H9 (cell line): ENCODE measurements around the gene NEAT1. TPM values are rescaled to one million over a fixed set of nuclear protein-coding genes. Genes with fewer than 3 reads are reported as not detected.

Experiments used
- DNase-seq: peaks from one replicate; pipeline ENCODE4 v3.0.0-alpha.2; 2017
- H2AFZ ChIP-seq: one replicate; pipeline ENCODE4 v1.6.1; 2013; ENCODE audit warnings: mild to moderate bottlenecking, low read length, control low read depth, moderate library complexity
- H2AK5ac ChIP-seq: 2 replicates; pipeline ENCODE4 v1.6.1; 2013; ENCODE audit warnings: low read length, control low read depth, mixed read lengths; ENCODE audit not compliant: insufficient read length
- H2BK120ac ChIP-seq: one replicate; pipeline ENCODE4 v1.6.1; 2013; ENCODE audit warnings: low read depth, mild to moderate bottlenecking, low read length, control low read depth, inconsistent platforms; ENCODE audit not compliant: poor library complexity, severe bottlenecking
- H2BK12ac ChIP-seq: 2 replicates; pipeline ENCODE4 v1.6.1; 2013; ENCODE audit warnings: low read length, control low read depth, mixed read lengths, low read depth; ENCODE audit not compliant: insufficient read length
- H2BK15ac ChIP-seq: 2 replicates; pipeline ENCODE4 v1.6.1; 2013; ENCODE audit warnings: low read depth, low read length, control low read depth
- H2BK20ac ChIP-seq: one replicate; pipeline ENCODE4 v1.6.1; 2013; ENCODE audit warnings: low read depth, mild to moderate bottlenecking, low read length, control low read depth, inconsistent platforms; ENCODE audit not compliant: poor library complexity, severe bottlenecking
- H2BK5ac ChIP-seq: 2 replicates; pipeline ENCODE4 v1.6.1; 2013; ENCODE audit warnings: low read length, control low read depth, mixed read lengths; ENCODE audit not compliant: insufficient read length
- H3K14ac ChIP-seq: 2 replicates; pipeline ENCODE4 v1.6.1; 2013; ENCODE audit warnings: low read length, control low read depth; ENCODE audit not compliant: insufficient read depth
- H3K18ac ChIP-seq: 2 replicates; pipeline ENCODE4 v1.6.1; 2013; ENCODE audit warnings: low read depth, mild to moderate bottlenecking, mixed read lengths, low read length, control low read depth; ENCODE audit not compliant: insufficient read length
- H3K23ac ChIP-seq: 2 replicates; pipeline ENCODE4 v1.6.1; 2013; ENCODE audit warnings: low read length, control low read depth, mixed read lengths, low read depth; ENCODE audit not compliant: insufficient read length
- H3K23me2 ChIP-seq: 2 replicates; pipeline ENCODE4 v1.6.1; 2013; ENCODE audit warnings: low read depth, mild to moderate bottlenecking, mixed read lengths, low read length, control low read depth; ENCODE audit not compliant: insufficient read length, poor library complexity, severe bottlenecking
- H3K27ac ChIP-seq: 2 replicates; pipeline ENCODE4 v1.5.1; 2013; ENCODE audit warnings: low read length, control low read depth, mixed read lengths, low read depth; ENCODE audit not compliant: insufficient read length
- H3K27me3 ChIP-seq: 2 replicates; pipeline ENCODE4 v1.6.1; 2013; ENCODE audit warnings: low read length, control low read depth, inconsistent platforms; ENCODE audit not compliant: insufficient read depth
- H3K4ac ChIP-seq: 2 replicates; pipeline ENCODE4 v1.6.1; 2013; ENCODE audit warnings: low read depth, mild to moderate bottlenecking, control low read depth, inconsistent platforms, low read length, moderate library complexity
- H3K4me1 ChIP-seq: 2 replicates; pipeline ENCODE4 v1.6.1; 2013; ENCODE audit warnings: low read length, control low read depth, inconsistent platforms; ENCODE audit not compliant: insufficient read depth
- H3K4me2 ChIP-seq: 2 replicates; pipeline ENCODE4 v1.6.1; 2013; ENCODE audit warnings: low read length, control low read depth, mixed read lengths; ENCODE audit not compliant: insufficient read length, insufficient read depth
- H3K56ac ChIP-seq: 2 replicates; pipeline ENCODE4 v1.6.1; 2013; ENCODE audit warnings: low read depth, mild to moderate bottlenecking, mixed read lengths, low read length, control low read depth; ENCODE audit not compliant: insufficient read length
- H3K79me1 ChIP-seq: 2 replicates; pipeline ENCODE4 v1.6.1; 2013; ENCODE audit warnings: low read depth, mild to moderate bottlenecking, moderate library complexity, low read length, control low read depth, inconsistent platforms; ENCODE audit not compliant: insufficient read depth, poor library complexity, severe bottlenecking
- H3K79me2 ChIP-seq: 2 replicates; pipeline ENCODE4 v1.6.1; 2013; ENCODE audit warnings: low read length, control low read depth, inconsistent platforms; ENCODE audit not compliant: insufficient read depth
- H3K9ac ChIP-seq: 2 replicates; pipeline ENCODE4 v1.6.1; 2013; ENCODE audit warnings: low read length, control low read depth, mixed read lengths; ENCODE audit not compliant: insufficient read length; ENCODE audit errors: extremely low read depth
- H3K9me3 ChIP-seq: one replicate; pipeline ENCODE4 v1.6.1; 2013; ENCODE audit warnings: low read depth, low read length, inconsistent platforms; ENCODE audit not compliant: control insufficient read depth
- H3T11ph ChIP-seq: one replicate; pipeline ENCODE4 v1.6.1; 2013; ENCODE audit warnings: mild to moderate bottlenecking, low read length, control low read depth, inconsistent platforms
- H4K20me1 ChIP-seq: one replicate; pipeline ENCODE4 v1.6.1; 2013; ENCODE audit not compliant: control insufficient read depth, insufficient read length, insufficient read depth
- H4K5ac ChIP-seq: 2 replicates; pipeline ENCODE4 v1.6.1; 2013; ENCODE audit warnings: low read depth, mild to moderate bottlenecking, mixed read lengths, low read length, control low read depth; ENCODE audit not compliant: insufficient read length
- H4K8ac ChIP-seq: replicated peaks from 2 replicates; pipeline ENCODE4 v1.6.1; 2013; ENCODE audit warnings: low read length, control low read depth, mixed read lengths, low read depth; ENCODE audit not compliant: insufficient read length
- H4K91ac ChIP-seq: 2 replicates; pipeline ENCODE4 v1.6.1; 2013; ENCODE audit warnings: low read depth, mild to moderate bottlenecking, moderate library complexity, mixed read lengths, low read length, control low read depth; ENCODE audit not compliant: insufficient read length
- H3K27ac Mint-ChIP-seq, 3 experiments: 2 replicates in 2 of 3; 3 replicates in 1 of 3; pipeline ENCODE4 v1.8.0; 2020 to 2021; ENCODE audit warnings: mixed read lengths in 3 of 3, mild to moderate bottlenecking in 1 of 3, moderate library complexity in 1 of 3
- H3K27me3 Mint-ChIP-seq: 2 replicates; pipeline ENCODE4 v1.8.0; 2021; ENCODE audit warnings: low read depth, mild to moderate bottlenecking, moderate library complexity, mixed read lengths
- H3K36me3 Mint-ChIP-seq, 3 experiments: 2 replicates in 2 of 3; 3 replicates in 1 of 3; pipeline ENCODE4 v1.8.0; 2020 to 2021; ENCODE audit warnings: low read depth in 3 of 3, mixed read lengths in 3 of 3; ENCODE audit not compliant: insufficient read depth in 1 of 3
- H3K4me1 Mint-ChIP-seq, 2 experiments: 2 replicates each; pipeline ENCODE4 v1.8.0; 2020; ENCODE audit warnings: mixed read lengths in 2 of 2
- H3K4me3 Mint-ChIP-seq, 2 experiments: 2 replicates in 1 of 2; 3 replicates in 1 of 2; pipeline ENCODE4 v1.8.0; 2020 to 2021; ENCODE audit warnings: mild to moderate bottlenecking in 2 of 2, mixed read lengths in 2 of 2, moderate library complexity in 1 of 2
- H3K9me3 Mint-ChIP-seq, 2 experiments: 2 replicates in 1 of 2; 3 replicates in 1 of 2; pipeline ENCODE4 v1.8.0; 2020; ENCODE audit warnings: mild to moderate bottlenecking in 2 of 2, mixed read lengths in 2 of 2, moderate library complexity in 1 of 2
- CTCF ChIP-seq: fragments of 200-600 bp; sonication (generic); conservative IDR thresholded peaks from 3 replicates; pipeline ENCODE4 v1.8.0; 2021; ENCODE audit warnings: antibody characterized with exemption, mild to moderate bottlenecking
- WGBS: extraction: QIAGEN DNeasy Blood & Tissue Kit; methylation state at CpG from one replicate; pipeline ENCODE4 v1.1.7; 2013; ENCODE audit warnings: missing lambda C conversion rate, low lambda C conversion rate, mixed read lengths; ENCODE audit not compliant: insufficient read length; ENCODE audit errors: extremely low coverage; 5-methylcytosine and 5-hydroxymethylcytosine counted together
- total RNA-seq: library from RNA; stranded (reverse); gene quantifications from 2 replicates; pipeline ENCODE4 v1.2.1, GENCODE V29; 2021

Gene NEAT1
- total RNA-seq, 1 experiment from 2014 or later, result 12.7 TPM

- Histone ChIP-seq H3K56ac (no peak overlapping the region), H3T11ph (no peak overlapping the region), H3K4me1 (peaks cover 29% of the 10 kb centered on the region), H3K79me1 (no peaks in the 10 kb centered on the region), H3K4ac (no peak overlapping the region), H3K23ac (no peak overlapping the region), H3K9ac (peak overlapping the region; percentile 9), H2BK15ac (no peak overlapping the region), H2BK12ac (no peak overlapping the region), H3K14ac (no peak overlapping the region), H4K8ac (no peak overlapping the region), H3K4me2 (no peak overlapping the region), H3K9me3 (no peaks in the 10 kb centered on the region), H4K91ac (no peak overlapping the region), H2BK20ac (no peak overlapping the region), H3K27me3 (no peaks in the 10 kb centered on the region), H4K20me1 (peaks cover 2% of the 10 kb centered on the region), H2AFZ (no peak overlapping the region), H2BK5ac (no peak overlapping the region), H2AK5ac (no peak overlapping the region), H3K18ac (no peak overlapping the region), H3K23me2 (peaks cover 7% of the 10 kb centered on the region), H4K5ac (no peak overlapping the region), H3K79me2 (peaks cover 2% of the 10 kb centered on the region; the same call in 1 of the 2 replicates), H3K27ac (peak overlapping the region; percentile 21), H2BK120ac (no peak overlapping the region)
- no peaks in the 10 kb centered on the region for H3K36me3 Mint-ChIP-seq
- peaks cover 69 to 71% of the 10 kb centered on the region in 2 experiments for H3K4me1 Mint-ChIP-seq
- TF ChIP-seq CTCF, result no peak
- DNase-seq, result peak; percentile 47
- no peaks in the 10 kb centered on the region for H3K27me3 Mint-ChIP-seq
- peak overlapping the region in 1 of 3 experiments; percentile 2; a peak in 2 of 7 replicates for H3K27ac Mint-ChIP-seq
- no peaks in the 10 kb centered on the region for H3K9me3 Mint-ChIP-seq
- WGBS, result no CpG with 5 or more reads among the region's 10 CpGs
- H3K4me3 Mint-ChIP-seq, result no peak overlapping the region
These were observed 4.5 kb downstream of the NEAT1 start for GRCh38 chr11:65426839-65427690.
